ENCODE measurements around the gene FMN1. TPM values are rescaled to one million over a fixed set of nuclear protein-coding genes. Genes with fewer than 3 reads are reported as not detected.

FMN1 gene
- total and polyA plus RNA-seq, 8 donors: 1.9 to 10.2 (median 3.0) TPM

DNA sequence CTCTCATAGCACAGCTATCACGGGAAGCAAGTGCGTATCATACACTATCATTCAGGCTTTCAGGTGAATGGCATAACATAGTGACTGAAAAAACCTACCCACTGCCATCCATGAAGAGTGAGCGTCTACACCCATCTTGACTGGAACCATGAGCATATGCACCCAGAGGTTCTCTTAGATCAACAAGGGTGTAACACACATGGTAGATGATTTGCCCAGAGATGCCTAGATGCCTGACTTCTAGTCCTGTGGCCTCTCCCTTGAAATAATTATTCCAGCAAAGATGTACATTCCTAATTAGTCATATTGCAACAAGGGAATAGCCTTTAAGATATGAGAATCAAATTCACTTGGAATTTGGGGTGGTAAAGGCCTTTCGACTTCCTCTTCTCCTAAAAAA lies 248.3 kb downstream of the FMN1 start:
- WGBS, 2 donors: 93 to 97% methylated on average over 4 of the region's 4 CpGs
- intact Hi-C loops (cut with DNase I): no loop called here
- no peak for FAIRE-seq
- Histone ChIP-seq H3K27ac (no peak overlapping the region), H3K4me1 (no peaks in the 10 kb centered on the region), H3K9me3 (no peaks in the 10 kb centered on the region), H3K27me3 (peaks cover 0 to 3% (median 0%) of the 10 kb centered on the region in 4 donors), H3K4me3 (no peak overlapping the region), H3K36me3 (no peaks in the 10 kb centered on the region)
- ATAC-seq: no peak
- no peak for DNase-seq
- TF ChIP-seq, protein P1, sequence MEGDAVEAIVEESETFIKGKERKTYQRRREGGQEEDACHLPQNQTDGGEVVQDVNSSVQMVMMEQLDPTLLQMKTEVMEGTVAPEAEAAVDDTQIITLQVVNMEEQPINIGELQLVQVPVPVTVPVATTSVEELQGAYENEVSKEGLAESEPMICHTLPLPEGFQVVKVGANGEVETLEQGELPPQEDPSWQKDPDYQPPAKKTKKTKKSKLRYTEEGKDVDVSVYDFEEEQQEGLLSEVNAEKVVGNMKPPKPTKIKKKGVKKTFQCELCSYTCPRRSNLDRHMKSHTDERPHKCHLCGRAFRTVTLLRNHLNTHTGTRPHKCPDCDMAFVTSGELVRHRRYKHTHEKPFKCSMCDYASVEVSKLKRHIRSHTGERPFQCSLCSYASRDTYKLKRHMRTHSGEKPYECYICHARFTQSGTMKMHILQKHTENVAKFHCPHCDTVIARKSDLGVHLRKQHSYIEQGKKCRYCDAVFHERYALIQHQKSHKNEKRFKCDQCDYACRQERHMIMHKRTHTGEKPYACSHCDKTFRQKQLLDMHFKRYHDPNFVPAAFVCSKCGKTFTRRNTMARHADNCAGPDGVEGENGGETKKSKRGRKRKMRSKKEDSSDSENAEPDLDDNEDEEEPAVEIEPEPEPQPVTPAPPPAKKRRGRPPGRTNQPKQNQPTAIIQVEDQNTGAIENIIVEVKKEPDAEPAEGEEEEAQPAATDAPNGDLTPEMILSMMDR (IDR thresholded peaks at IDR 0.05): no peak

DNA sequence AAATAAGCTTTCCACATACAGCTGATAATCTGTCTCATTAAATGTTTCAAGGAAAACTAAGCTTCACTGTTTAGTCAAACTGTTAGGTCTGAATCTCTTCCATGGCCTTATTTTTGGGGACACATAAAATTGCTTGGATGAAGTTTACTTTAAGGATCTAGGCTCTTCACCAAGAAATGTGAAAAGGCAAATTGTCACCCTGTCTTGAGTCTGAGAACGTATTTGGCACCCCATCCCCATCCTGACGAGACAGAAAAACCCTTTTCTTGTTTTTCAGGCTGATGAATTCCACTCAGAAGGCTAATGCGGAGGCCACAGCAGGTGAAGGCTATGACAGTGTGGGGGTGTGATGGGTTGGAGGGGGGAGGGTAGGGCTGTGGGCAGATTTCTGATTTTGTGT lies 250.1 kb downstream of the FMN1 start:
- Histone ChIP-seq H3K9me3 (no peaks in the 10 kb centered on the region), H3K4me3 (no peak overlapping the region), H3K27me3 (peaks cover 0 to 3% (median 0%) of the 10 kb centered on the region in 4 donors), H3K27ac (no peak overlapping the region), H3K4me1 (no peaks in the 10 kb centered on the region), H3K36me3 (no peaks in the 10 kb centered on the region)
- DNase-seq: no peak
- no peak for FAIRE-seq
- no peak for ATAC-seq
- intact Hi-C loops (cut with DNase I): no loop called here
- TF ChIP-seq, protein P1 (IDR thresholded peaks at IDR 0.05): no peak
- WGBS, 2 donors: 84 to 86% methylated on average over 3 of the region's 3 CpGs

DNA sequence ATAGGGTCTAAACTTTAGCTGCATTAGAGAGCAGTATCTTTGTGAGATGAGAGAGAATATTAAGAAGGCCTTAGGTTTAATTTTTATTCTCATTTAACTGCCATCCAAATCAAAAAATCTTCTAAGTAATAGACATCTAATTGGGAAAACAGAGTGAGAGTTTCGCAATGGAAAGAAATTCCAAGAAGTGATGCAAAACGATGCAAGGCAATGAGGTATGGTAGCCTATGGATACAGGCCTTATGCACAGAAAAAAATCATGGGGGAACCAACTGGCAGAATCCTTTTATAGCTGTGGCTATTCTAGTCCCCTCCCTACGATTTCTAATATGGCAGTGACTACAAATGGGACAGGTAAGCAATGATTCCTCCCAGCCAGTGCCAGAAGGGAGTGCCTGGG lies 250.8 kb downstream of the FMN1 start:
- WGBS, 2 donors: 85 to 92% methylated on average over 3 of the region's 3 CpGs
- no peaks in the 10 kb centered on the region for H3K4me1 ChIP-seq
- TF ChIP-seq, protein P1 (IDR thresholded peaks at IDR 0.05): no peak
- H3K36me3 ChIP-seq: no peaks in the 10 kb centered on the region
- H3K4me3 ChIP-seq: no peak overlapping the region
- no peak overlapping the region for H3K27ac ChIP-seq
- H3K9me3 ChIP-seq: no peaks in the 10 kb centered on the region
- peaks cover 0 to 3% (median 0%) of the 10 kb centered on the region in 4 donors for H3K27me3 ChIP-seq
- ATAC-seq (no peak), DNase-seq (no peak), FAIRE-seq (no peak)
- intact Hi-C loops (cut with DNase I): no loop called here

DNA sequence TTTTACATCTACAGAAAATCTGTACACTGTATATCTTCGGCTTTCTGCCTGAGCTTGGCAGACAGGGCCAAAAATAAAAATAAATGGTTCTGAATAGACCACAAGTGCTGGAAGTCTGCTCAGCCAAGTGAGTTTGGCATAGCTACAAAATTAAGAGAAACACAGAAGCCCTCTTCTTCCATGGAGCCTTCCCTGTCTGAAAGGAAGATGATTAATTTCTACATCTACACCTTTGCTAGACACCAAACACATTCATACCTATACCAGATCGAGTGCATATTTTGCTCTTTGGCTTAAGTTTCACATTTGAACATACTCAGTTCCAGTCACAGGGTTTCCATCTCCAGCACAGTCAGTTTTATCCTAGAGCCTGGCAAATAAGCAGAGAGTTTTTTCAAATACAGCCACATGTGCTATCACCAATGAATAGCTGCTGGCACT lies 252.1 kb downstream of the FMN1 start:
- Histone ChIP-seq H3K27me3 (peaks cover 0 to 3% (median 0%) of the 10 kb centered on the region in 4 donors), H3K27ac (no peak overlapping the region), H3K4me1 (no peaks in the 10 kb centered on the region), H3K36me3 (no peaks in the 10 kb centered on the region), H3K9me3 (no peaks in the 10 kb centered on the region), H3K4me3 (no peak overlapping the region)
- 46 to 61% methylated on average over 2 of the region's 2 CpGs for WGBS, 2 donors
- ATAC-seq (no peak), FAIRE-seq (no peak), DNase-seq (no peak)
- intact Hi-C loops (cut with DNase I): no loop called here
- TF ChIP-seq, protein P1 (IDR thresholded peaks at IDR 0.05): no peak

DNA sequence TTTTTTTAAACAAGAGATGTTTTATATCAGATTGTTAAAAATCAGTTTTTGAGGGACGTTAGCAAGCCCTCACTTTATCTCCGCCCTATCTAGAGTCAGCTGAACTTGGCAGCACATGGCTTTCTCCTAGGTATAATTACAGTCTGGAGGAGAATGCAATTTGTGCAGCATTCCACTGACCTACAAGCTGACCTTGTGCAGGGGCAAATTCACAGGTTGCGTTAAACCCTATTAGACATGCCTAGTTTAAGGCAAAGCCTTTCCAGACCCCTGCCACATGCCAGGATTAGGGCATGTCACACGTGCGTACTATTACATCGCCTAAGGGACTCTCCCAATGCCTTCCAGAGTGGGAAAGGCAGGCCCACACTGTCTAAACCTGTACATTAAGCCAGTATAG lies 252.7 kb downstream of the FMN1 start:
- FAIRE-seq (no peak), DNase-seq (no peak), ATAC-seq (no peak)
- Histone ChIP-seq H3K36me3 (no peaks in the 10 kb centered on the region), H3K4me3 (no peak overlapping the region), H3K27ac (no peak overlapping the region), H3K27me3 (peaks cover 0 to 1% (median 0%) of the 10 kb centered on the region in 4 donors), H3K4me1 (no peaks in the 10 kb centered on the region), H3K9me3 (no peaks in the 10 kb centered on the region)
- TF ChIP-seq, protein P1 (IDR thresholded peaks at IDR 0.05): no peak
- intact Hi-C loops (cut with DNase I): no loop called here
- WGBS, 2 donors: 67 to 77% methylated on average over 6 of the region's 6 CpGs
